Measurements from ENCODE around the gene STIM2. TPM values are rescaled to one million over a fixed set of nuclear protein-coding genes. Genes with fewer than 3 reads are reported as not detected.

STIM2 gene
- total and polyA plus RNA-seq, 2 donors (not counting 3 experiments of a cell fraction or from before 2014, with no cell fraction given), result 21.0 to 21.2 TPM

GRCh38 chr4:27023366-27023765, 162.7 kb downstream of the STIM2 start:
- H2AFZ ChIP-seq (ENCODE audit: low read depth, low read length), result no peak overlapping the region
- H3K27me3 ChIP-seq (ENCODE audit: control insufficient read depth in 2 of 2, insufficient read depth in 2 of 2, low read length in 2 of 2), result no peaks in the 10 kb centered on the region
- H3K27ac ChIP-seq (ENCODE audit: insufficient read depth, low read depth, low read length), result no peak overlapping the region
- no peak overlapping the region for H3K4me2 ChIP-seq (ENCODE audit: insufficient read depth, low read length)
- no peaks in the 10 kb centered on the region for H3K9me3 ChIP-seq (replicated peaks; ENCODE audit: control insufficient read depth, insufficient read depth, low read length)
- FAIRE-seq (no peak), DNase-seq (ENCODE audit: low read depth, low spot score) (no peak)
- no peaks in the 10 kb centered on the region for H4K20me1 ChIP-seq (replicated peaks; ENCODE audit: control insufficient read depth, extremely low read depth, insufficient read depth, low read length)
- TF ChIP-seq GATA2 (IDR thresholded peaks at IDR 0.05; ENCODE audit: insufficient read depth, insufficient read length, low read depth, low read length), result no peak
- no peak for TF ChIP-seq POLR2A (IDR thresholded peaks at IDR 0.05; ENCODE audit: low read depth, low read length)
- no peak for TF ChIP-seq MAX (IDR thresholded peaks at IDR 0.05; ENCODE audit: insufficient read depth, insufficient read length)
- no peak for TF ChIP-seq FOS (IDR thresholded peaks at IDR 0.05; ENCODE audit: borderline replicate concordance, insufficient read depth, low read length)
- no peak for TF ChIP-seq CTCF (IDR thresholded peaks at IDR 0.05; ENCODE audit: extremely low read depth in 1 of 2, insufficient read depth in 1 of 2, low read depth in 1 of 2, low read length in 2 of 2)
- TF ChIP-seq JUN (IDR thresholded peaks at IDR 0.05; ENCODE audit: borderline replicate concordance, insufficient read depth, insufficient read length, low read depth), result no peak
- no peak for TF ChIP-seq POLR2AphosphoS5 (IDR thresholded peaks at IDR 0.05; ENCODE audit: insufficient read depth, low read depth, low read length)
- TF ChIP-seq MYC (IDR thresholded peaks at IDR 0.05; ENCODE audit: low read depth, low read length), result no peak
- TF ChIP-seq EZH2 (IDR thresholded peaks at IDR 0.05; ENCODE audit: borderline replicate concordance, low read depth, low read length, severe bottlenecking), result no peak
- intact Hi-C loops (cut with micrococcal nuclease), result no loop called here
- no peak overlapping the region for H3K4me3 ChIP-seq (replicated peaks in 1 of 3; ENCODE audit: insufficient read depth in 1 of 3, low read depth in 1 of 3, low read length in 3 of 3)
- no TSS peak for BruUV-seq (replicated peaks)
- no peak overlapping the region for H3K9ac ChIP-seq (replicated peaks; ENCODE audit: extremely low read depth, insufficient read depth, low read length)
- dilution Hi-C loops (cut with MboI; ENCODE audit: extremely low pct_ligation_motif_present, low sequenced_read_pairs), result no loop called here
- H3K9me1 ChIP-seq (replicated peaks; ENCODE audit: control insufficient read depth, extremely low read depth, insufficient read depth, low read length), result no peaks in the 10 kb centered on the region
- no peaks in the 10 kb centered on the region for H3K36me3 ChIP-seq (ENCODE audit: control insufficient read depth in 2 of 2, extremely low read depth in 1 of 2, insufficient read depth in 2 of 2, low read length in 2 of 2)
- POLR2A ChIA-PET, result no interaction called here
- CTCF ChIA-PET, result no interaction called here
- no peaks in the 10 kb centered on the region for H3K79me2 ChIP-seq (ENCODE audit: control insufficient read depth, insufficient read depth, low read length)
- H3K4me1 ChIP-seq (ENCODE audit: control insufficient read depth, extremely low read depth, insufficient read depth, low read length), result no peaks in the 10 kb centered on the region

Data from endothelial cell of umbilical vein (primary cell).